Large intestine (tissue), 3 donors: ENCODE data around the gene EYS. TPM values are rescaled to one million over a fixed set of nuclear protein-coding genes. Genes with fewer than 3 reads are reported as not detected.

Experiments used
- DNase-seq, 2 donors: peaks; one replicate each; pipeline versions ENCODE4 v3.0.0 to v3.0.0-alpha.2; 2013
- H3K27ac ChIP-seq: one replicate; pipeline ENCODE4 v1.5.1; 2013; ENCODE audit warnings: low read length
- H3K27me3 ChIP-seq: 2 replicates; pipeline ENCODE4 v1.6.1; 2013; ENCODE audit warnings: low read length; ENCODE audit not compliant: control insufficient read depth, insufficient read depth
- H3K36me3 ChIP-seq: 2 replicates; pipeline ENCODE4 v1.6.1; 2013; ENCODE audit warnings: low read length; ENCODE audit not compliant: control insufficient read depth, insufficient read depth
- H3K4me1 ChIP-seq: one replicate; pipeline ENCODE4 v1.6.1; 2013; ENCODE audit warnings: low read length; ENCODE audit not compliant: control insufficient read depth, insufficient read depth
- H3K4me3 ChIP-seq: one replicate; pipeline ENCODE4 v1.5.1; 2013; ENCODE audit warnings: low read length
- H3K9me3 ChIP-seq: one replicate; pipeline ENCODE4 v1.6.1; 2013; ENCODE audit warnings: mild to moderate bottlenecking, low read depth, low read length, moderate library complexity; ENCODE audit not compliant: control insufficient read depth
- WGBS: methylation state at CpG from one replicate; pipeline ENCODE4 v1.1.5; 2013; ENCODE audit warnings: low lambda C conversion rate; ENCODE audit not compliant: insufficient coverage; 5-methylcytosine and 5-hydroxymethylcytosine counted together
- polyA plus RNA-seq: library from polyadenylated mRNA; unstranded; fragments of 120-200 nt; gene quantifications from one replicate; pipeline ENCODE4 v1.2.1, GENCODE V29; 2013

Gene EYS
- polyA plus RNA-seq, 1 donor, result 0.76 TPM

DNA sequence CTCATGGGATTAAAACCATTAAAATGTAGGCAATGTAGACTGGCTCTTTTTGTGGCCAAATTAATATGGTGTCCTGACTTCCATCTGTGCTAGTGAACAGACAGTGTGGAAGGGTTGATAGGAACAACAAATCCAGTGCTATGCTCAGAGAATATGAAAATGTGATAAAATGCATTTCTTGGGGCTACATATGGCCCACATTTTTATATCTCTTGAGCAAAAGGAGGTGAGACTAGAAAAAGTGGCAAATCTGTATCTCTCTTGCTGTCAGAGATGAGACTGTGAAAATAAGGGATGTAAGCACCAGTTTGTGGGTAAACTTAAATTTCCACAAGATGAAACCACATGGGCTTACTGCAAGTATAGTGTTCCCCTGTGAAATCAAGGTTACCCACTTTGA, 1909.3 kb downstream of the EYS start:
- Histone ChIP-seq H3K27ac (no peak overlapping the region), H3K9me3 (no peaks in the 10 kb centered on the region), H3K27me3 (no peaks in the 10 kb centered on the region), H3K4me1 (peaks cover 10% of the 10 kb centered on the region), H3K4me3 (no peak overlapping the region), H3K36me3 (no peaks in the 10 kb centered on the region)
- DNase-seq, result no peak

DNA sequence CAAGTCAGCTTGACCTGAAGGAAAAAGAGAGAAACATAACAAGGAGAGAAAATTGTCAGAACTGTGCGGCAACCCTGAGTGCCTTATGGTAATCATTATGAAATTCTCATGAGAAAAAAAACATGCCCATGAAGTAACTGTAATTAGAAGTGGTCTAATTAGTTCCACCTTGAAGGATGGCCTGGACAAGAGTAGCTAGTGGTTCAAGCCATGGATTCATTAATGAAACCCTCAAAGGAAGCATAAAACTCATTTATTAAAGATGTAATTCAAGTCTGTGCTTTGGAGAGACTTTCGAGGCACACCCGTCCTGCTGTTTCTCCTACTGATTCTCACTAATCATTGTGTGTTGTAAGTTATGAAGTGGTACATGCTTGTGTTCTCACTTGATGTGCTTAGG, 1911.2 kb downstream of the EYS start:
- Histone ChIP-seq H3K27me3 (no peaks in the 10 kb centered on the region), H3K36me3 (no peaks in the 10 kb centered on the region), H3K27ac (no peak overlapping the region), H3K4me1 (peaks cover 15% of the 10 kb centered on the region), H3K9me3 (no peaks in the 10 kb centered on the region), H3K4me3 (no peak overlapping the region)
- WGBS, result 100% methylated on average over 3 of the region's 3 CpGs
- no peak for DNase-seq

DNA sequence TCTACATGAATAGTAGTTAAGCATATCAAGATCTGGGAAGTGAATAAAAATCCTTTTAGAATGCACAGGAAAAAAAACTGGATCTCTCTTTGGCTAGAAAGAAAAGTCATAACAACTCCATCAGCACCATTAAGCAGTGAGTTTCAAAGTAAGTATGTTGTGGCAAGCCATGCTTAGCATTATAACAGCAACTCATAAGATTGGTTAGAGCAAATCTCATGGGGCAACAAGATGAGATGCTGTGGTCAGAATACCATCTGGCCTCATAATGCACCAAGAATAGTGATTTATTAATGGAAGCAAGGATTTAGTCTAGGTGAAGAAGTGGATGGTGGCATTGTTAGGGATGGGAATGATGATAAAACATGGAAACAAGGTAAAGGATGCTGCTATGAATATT, 1912.0 kb downstream of the EYS start:
- Histone ChIP-seq H3K9me3 (no peaks in the 10 kb centered on the region), H3K4me3 (no peak overlapping the region), H3K36me3 (no peaks in the 10 kb centered on the region), H3K27ac (no peak overlapping the region), H3K27me3 (no peaks in the 10 kb centered on the region), H3K4me1 (peaks cover 15% of the 10 kb centered on the region)
- DNase-seq, result no peak

DNA sequence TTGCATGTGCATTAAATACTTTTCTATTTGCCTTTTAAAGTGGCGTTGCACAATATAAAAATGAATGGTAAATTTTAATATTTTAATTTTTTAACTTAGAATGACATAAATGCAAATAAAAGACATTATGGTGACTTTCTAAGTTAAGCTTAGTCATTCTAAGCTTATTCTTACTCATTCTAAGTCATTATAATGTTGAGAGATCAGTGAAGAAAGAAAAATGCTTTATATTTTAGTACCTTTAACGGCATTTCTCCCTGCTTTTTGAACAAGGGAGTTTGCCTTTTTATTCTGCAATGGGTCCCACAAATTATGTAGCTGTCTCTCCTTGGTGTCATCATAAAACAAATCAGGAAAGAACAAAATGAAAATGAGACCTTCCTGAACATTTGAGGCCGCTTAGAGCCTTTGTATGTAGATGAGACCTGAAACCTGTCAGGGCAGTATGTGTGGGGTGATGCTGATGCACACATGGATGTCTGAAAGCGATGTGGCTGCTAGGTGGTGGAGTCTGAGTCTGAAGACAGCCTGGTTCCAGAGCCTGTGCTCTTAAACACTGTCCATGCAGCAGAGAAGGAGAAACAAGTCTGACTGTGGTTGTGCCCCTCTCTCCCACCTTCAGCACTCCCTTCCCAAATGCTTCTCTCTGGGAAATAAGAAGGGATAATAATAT, 1913.4 kb downstream of the EYS start:
- Histone ChIP-seq H3K4me1 (peaks cover 15% of the 10 kb centered on the region), H3K9me3 (no peaks in the 10 kb centered on the region), H3K27me3 (no peaks in the 10 kb centered on the region), H3K27ac (peak overlapping the region; percentile 61), H3K36me3 (no peaks in the 10 kb centered on the region), H3K4me3 (no peak overlapping the region)
- WGBS, result 100% methylated on average over 1 of the region's 4 CpGs
- DNase-seq, result no peak

DNA sequence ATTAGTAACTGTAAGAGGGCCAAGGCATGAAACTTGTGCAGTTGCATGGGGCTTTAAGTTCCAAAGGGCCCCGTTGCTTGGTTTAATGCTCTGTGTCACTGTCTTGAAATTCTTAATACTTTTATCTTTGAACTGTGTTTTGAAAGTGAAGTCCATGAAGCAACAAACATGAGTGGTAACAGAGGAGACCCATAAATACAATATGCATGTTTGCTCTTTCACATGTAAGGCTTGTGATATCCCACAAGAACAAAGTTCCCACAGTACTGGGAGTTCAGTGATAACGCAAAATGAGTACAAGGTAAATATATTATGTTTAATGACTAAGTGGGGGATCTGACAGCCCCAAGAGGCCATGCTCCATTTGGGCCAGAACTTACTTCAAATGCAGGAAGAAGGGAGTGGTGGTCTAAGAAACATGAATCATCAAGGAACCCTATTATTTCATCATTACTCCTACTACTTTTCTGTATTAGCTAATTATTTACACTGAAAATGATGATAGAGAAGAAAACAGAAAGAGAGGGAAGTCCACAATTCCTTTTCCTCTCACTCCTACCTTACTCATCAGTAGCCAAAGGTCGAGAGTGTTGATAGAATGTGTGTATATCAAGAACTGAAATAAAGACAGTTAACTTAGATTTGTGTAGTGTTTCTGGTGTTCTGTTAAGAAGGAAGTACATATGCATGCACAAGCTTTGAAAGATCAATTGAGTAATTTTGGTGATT, 1914.1 kb downstream of the EYS start:
- peaks cover 15% of the 10 kb centered on the region for H3K4me1 ChIP-seq
- no peak overlapping the region for H3K4me3 ChIP-seq
- peak; percentile 73 to 92 for DNase-seq
- no peaks in the 10 kb centered on the region for H3K27me3 ChIP-seq
- WGBS, result 17% methylated on average over 1 of the region's 3 CpGs
- peak overlapping the region; percentile 61 for H3K27ac ChIP-seq
- no peaks in the 10 kb centered on the region for H3K36me3 ChIP-seq
- H3K9me3 ChIP-seq, result no peaks in the 10 kb centered on the region

DNA sequence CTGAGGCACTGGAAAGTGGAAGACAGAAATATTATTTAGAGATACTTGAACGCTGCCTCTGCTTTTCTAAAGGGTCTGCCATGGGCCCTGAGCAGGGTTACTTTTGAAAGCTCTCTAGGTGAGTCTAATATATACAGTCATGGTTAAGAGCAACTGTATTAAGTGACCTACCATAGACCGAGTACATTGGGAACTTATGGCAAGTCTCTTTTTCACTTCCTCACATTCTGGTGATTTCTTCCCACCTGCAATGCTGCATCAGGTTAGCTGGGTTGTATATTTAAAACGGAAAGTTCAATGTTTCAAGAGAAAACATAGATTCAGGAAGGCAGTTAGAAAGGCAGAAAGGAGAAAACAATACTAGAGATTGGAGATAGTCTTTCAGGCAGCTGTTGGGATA, 1916.7 kb downstream of the EYS start:
- Histone ChIP-seq H3K27ac (no peak overlapping the region), H3K36me3 (no peaks in the 10 kb centered on the region), H3K27me3 (no peaks in the 10 kb centered on the region), H3K9me3 (no peaks in the 10 kb centered on the region), H3K4me3 (no peak overlapping the region), H3K4me1 (peaks cover 15% of the 10 kb centered on the region)
- 100% methylated on average over 1 of the region's 3 CpGs for WGBS
- DNase-seq, result no peak

DNA sequence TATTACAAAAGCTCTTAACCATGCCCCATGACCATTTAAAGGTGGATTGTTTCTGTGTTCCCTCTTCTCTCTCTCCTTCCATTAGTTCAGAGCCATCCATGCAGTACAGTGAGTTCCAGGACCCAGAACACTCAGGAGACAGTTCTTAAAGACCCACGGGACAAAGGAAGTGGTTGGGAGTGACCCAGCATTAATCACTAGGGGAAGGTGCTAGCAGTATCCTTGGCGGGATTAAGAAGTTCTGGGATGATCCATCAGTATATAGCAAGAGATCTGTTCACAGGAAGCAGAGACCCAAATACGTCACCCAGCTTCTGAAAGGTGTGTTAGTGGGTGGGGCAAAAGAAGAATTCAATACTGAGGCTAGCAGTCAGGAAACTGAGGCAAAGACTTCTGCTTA, 1917.3 kb downstream of the EYS start:
- no peaks in the 10 kb centered on the region for H3K36me3 ChIP-seq
- DNase-seq, result no peak
- H3K27ac ChIP-seq, result no peak overlapping the region
- WGBS, result no CpG with 5 or more reads among the region's 3 CpGs
- peaks cover 15% of the 10 kb centered on the region for H3K4me1 ChIP-seq
- H3K27me3 ChIP-seq, result no peaks in the 10 kb centered on the region
- H3K4me3 ChIP-seq, result no peak overlapping the region
- no peaks in the 10 kb centered on the region for H3K9me3 ChIP-seq

DNA sequence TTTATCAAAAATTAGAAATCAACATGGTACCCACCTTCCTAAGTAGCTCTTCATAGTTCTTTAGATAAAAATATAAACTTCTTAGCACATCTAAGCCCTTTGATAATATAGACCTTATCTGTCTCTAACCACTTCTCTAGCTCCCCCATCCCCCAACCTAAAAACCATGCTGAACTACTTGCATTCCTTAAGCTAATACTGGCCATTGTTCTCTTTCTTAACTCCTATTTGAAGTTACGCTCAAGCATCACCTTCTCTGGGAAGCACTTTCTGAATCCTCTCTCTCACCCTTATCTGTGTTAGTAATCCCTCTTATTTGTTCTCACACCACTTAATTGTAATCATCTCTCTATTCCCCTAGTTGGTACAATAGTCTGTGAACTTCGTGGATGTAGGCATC, 1918.5 kb downstream of the EYS start:
- peaks cover 11% of the 10 kb centered on the region for H3K4me1 ChIP-seq
- H3K36me3 ChIP-seq, result no peaks in the 10 kb centered on the region
- no peaks in the 10 kb centered on the region for H3K27me3 ChIP-seq
- H3K4me3 ChIP-seq, result no peak overlapping the region
- H3K27ac ChIP-seq, result no peak overlapping the region
- DNase-seq, result no peak
- WGBS, result 100% methylated on average over 1 of the region's 2 CpGs
- no peaks in the 10 kb centered on the region for H3K9me3 ChIP-seq

DNA sequence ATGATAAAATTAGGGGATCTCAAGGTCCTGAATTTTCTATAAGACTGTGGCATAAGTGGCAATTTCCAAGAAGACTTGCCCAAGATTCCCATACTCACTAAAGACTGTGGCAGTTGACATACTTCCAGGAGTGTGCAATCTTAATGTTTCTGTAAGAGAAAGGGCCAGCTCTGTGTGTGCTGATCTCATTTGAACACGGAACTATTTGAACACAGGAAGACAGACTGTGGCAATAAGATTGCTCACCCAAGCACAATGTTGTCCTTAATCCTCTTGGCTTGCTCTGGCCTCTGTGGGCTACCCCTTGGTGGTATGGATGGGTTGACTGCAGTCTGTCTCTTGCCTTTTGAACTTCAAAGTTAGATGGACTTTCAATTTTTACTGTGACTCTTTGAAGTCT, 1920.0 kb downstream of the EYS start:
- H3K36me3 ChIP-seq, result no peaks in the 10 kb centered on the region
- no peak overlapping the region for H3K27ac ChIP-seq
- DNase-seq, result no peak
- no peaks in the 10 kb centered on the region for H3K27me3 ChIP-seq
- H3K4me1 ChIP-seq, result peaks cover 3% of the 10 kb centered on the region
- H3K4me3 ChIP-seq, result no peak overlapping the region
- WGBS, result no CpG with 5 or more reads among the region's 1 CpG
- H3K9me3 ChIP-seq, result no peaks in the 10 kb centered on the region

DNA sequence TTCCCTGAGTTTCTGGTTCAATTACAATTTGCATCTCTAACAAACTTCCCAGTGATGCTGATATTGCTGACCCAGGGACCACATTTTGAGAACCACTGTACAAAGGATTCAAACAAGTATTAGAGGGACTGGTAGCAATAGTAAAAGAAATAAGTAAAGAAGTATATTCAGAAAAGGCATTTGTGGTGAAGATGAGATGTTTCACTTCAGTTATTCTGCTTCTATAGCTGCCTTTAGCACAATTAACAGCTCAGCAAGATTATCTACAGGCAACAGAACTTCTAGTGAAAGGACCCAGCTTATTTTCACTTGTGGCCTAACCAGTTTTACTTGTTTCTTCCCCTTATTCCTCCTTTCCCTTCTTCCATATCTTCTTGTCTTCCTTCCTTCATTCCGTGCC, 1922.0 kb downstream of the EYS start:
- Histone ChIP-seq H3K27me3 (no peaks in the 10 kb centered on the region), H3K9me3 (peaks cover 2% of the 10 kb centered on the region), H3K36me3 (no peaks in the 10 kb centered on the region), H3K27ac (no peak overlapping the region), H3K4me1 (no peaks in the 10 kb centered on the region), H3K4me3 (no peak overlapping the region)
- no peak for DNase-seq
- no CpG with 5 or more reads among the region's 1 CpG for WGBS

DNA sequence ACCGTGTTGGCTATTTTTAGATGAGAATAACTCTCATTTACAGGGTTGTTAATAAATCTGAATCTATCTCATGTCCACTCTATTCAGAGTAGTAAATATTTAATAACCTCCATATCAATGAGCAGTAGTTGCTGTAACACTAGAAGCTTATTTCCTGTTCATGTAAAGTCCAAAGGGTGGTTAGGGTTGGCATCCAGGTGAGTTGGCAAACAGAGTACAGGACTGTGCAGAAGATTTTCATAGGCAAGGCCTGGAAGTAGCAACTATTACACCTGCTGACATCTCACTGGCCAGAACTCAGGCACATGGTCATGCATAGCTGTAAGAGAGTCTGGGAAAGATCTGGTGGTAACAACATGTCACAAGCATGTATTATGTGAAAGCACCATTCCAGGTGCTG, 1923.9 kb downstream of the EYS start:
- Histone ChIP-seq H3K9me3 (peaks cover 2% of the 10 kb centered on the region), H3K36me3 (no peaks in the 10 kb centered on the region), H3K4me3 (no peak overlapping the region), H3K27ac (no peak overlapping the region), H3K4me1 (no peaks in the 10 kb centered on the region), H3K27me3 (no peaks in the 10 kb centered on the region)
- WGBS, result 100% methylated on average over 1 of the region's 1 CpG
- no peak for DNase-seq
